Measurements from ENCODE around the gene TSPAN7. TPM values are rescaled to one million over a fixed set of nuclear protein-coding genes. Genes with fewer than 3 reads are reported as not detected.

The TSPAN7 gene
- total and polyA plus RNA-seq, 2 of the 8 experiments (the other 6 are each of a cell fraction or from before 2014, with no cell fraction given), result 32.1 to 37.7 TPM

GRCh38 chrX:38634665-38635064 is 73.3 kb downstream of the TSPAN7 start (continued):
- TF ChIP-seq CHD7 (IDR thresholded peaks at IDR 0.05; ENCODE audit: insufficient replicate concordance, low read length), result no peak
- TF ChIP-seq HDAC6 (IDR thresholded peaks at IDR 0.05; ENCODE audit: low read depth, low read length), result no peak
- TF ChIP-seq KDM4A (IDR thresholded peaks at IDR 0.05; ENCODE audit: low read depth, low read length, severe bottlenecking), result no peak
- no peak for TF ChIP-seq CTCF (IDR thresholded peaks at IDR 0.05; ENCODE audit: control extremely low read depth in 1 of 3, insufficient read depth in 1 of 3, low read depth in 1 of 3, low read length in 3 of 3)
- no peak for TF ChIP-seq TAF1 (IDR thresholded peaks at IDR 0.05; ENCODE audit: low read depth, low read length)
- TF ChIP-seq RAD21 (IDR thresholded peaks at IDR 0.05 in 1 of 2, conservative IDR thresholded peaks at IDR 0.05 in 1 of 2; ENCODE audit: low read depth in 2 of 2, low read length in 2 of 2), result no peak
- no peak for TF ChIP-seq POU5F1 (IDR thresholded peaks at IDR 0.05; ENCODE audit: low read depth, low read length)
- TF ChIP-seq CTBP2 (IDR thresholded peaks at IDR 0.05; ENCODE audit: borderline replicate concordance, insufficient read depth, insufficient read length, low read length), result no peak

Measured in H1 (cell line).